GM12891 (cell line): ENCODE results near the gene EIF1AD.
A peak's percentile ranks its signal among the peaks of the same experiment; 100 is the strongest.

Source experiments
- DNase-seq: peaks from one replicate; pipeline ENCODE4 v3.0.0; 2011; ENCODE audit warnings: low spot score; ENCODE audit not compliant: insufficient read length
- FAIRE-seq: peaks from 2 replicates; lab custom pipeline; 2011; peaks lifted over from hg19 to GRCh38; lab: Jason Lieb, UNC
- PAX5 ChIP-seq: IDR thresholded peaks from 2 replicates; pipeline ENCODE4 v1.6.1; 2011; ENCODE audit warnings: low read length, moderate library complexity, mild to moderate bottlenecking; ENCODE audit not compliant: insufficient read depth, severe bottlenecking
- POLR2A ChIP-seq: IDR thresholded peaks from 2 replicates; pipeline ENCODE4 v1.6.1; 2011; ENCODE audit warnings: low read depth, low read length, control low read depth
- POLR2AphosphoS5 ChIP-seq: IDR thresholded peaks from 2 replicates; pipeline ENCODE4 v1.6.1; 2011; ENCODE audit warnings: low read depth, low read length, control low read depth
- POU2F2 ChIP-seq: IDR thresholded peaks from 2 replicates; pipeline ENCODE4 v1.6.1; 2011; ENCODE audit warnings: low read depth, mild to moderate bottlenecking, control low read depth, low read length, moderate library complexity
- SPI1 ChIP-seq: IDR thresholded peaks from 2 replicates; pipeline ENCODE4 v1.6.1; 2011; ENCODE audit warnings: low read depth, low read length, control low read depth
- TAF1 ChIP-seq: IDR thresholded peaks from 2 replicates; pipeline ENCODE4 v1.6.1; 2011; ENCODE audit warnings: low read depth, low read length, control low read depth

The EIF1AD gene

GRCh38 chr11:66022401-66023185, 20.6 kb upstream of the EIF1AD start:
- TF ChIP-seq POLR2A, result no peak
- no peak for TF ChIP-seq PAX5
- TF ChIP-seq POLR2AphosphoS5, result no peak
- TF ChIP-seq TAF1, result no peak
- no peak for TF ChIP-seq POU2F2
- no peak for TF ChIP-seq SPI1
- peak; percentile 94 for DNase-seq
- peak; percentile 80 for FAIRE-seq

- FAIRE-seq (no peak), DNase-seq (no peak)
- TF ChIP-seq TAF1, result no peak
- TF ChIP-seq SPI1, result no peak
- TF ChIP-seq POLR2A, result no peak
- TF ChIP-seq POLR2AphosphoS5, result no peak
- no peak for TF ChIP-seq PAX5
- no peak for TF ChIP-seq POU2F2
These were observed 18.8 kb upstream of the EIF1AD start for GRCh38 chr11:66020618-66021357.

- no peak for FAIRE-seq
- TF ChIP-seq TAF1 (no peak), SPI1 (no peak), POLR2A (no peak), POU2F2 (no peak), PAX5 (no peak), POLR2AphosphoS5 (no peak)
- DNase-seq, result no peak
These were observed 18.3 kb upstream of the EIF1AD start for GRCh38 chr11:66020212-66020611.

DNA sequence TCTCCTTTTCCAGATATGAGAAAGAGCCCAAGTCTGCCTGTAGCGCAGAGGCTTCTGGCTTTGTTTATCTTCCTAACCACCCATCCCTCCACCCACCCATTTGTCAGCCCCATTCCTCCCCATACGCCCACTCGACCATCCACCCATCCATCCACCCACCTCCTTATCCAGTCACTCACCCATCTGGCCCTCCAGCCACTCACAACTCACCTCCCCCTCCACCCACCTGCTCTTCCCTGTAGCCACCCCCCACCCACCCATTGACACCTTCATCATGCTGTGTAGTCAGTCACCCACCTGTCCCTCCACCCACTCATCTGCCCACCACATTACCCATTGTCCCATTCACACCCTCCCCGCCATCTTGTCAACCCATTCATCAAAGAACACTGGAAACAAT, 15.4 kb upstream of the EIF1AD start:
- TF ChIP-seq POLR2AphosphoS5 (no peak), PAX5 (no peak), POU2F2 (no peak), TAF1 (no peak), POLR2A (no peak), SPI1 (no peak)
- DNase-seq (no peak), FAIRE-seq (no peak)

- no peak for DNase-seq
- TF ChIP-seq TAF1 (no peak), POLR2AphosphoS5 (no peak), SPI1 (no peak)
- FAIRE-seq, result no peak
These were observed 14.8 kb upstream of the EIF1AD start for GRCh38 chr11:66016793-66017177.

DNA sequence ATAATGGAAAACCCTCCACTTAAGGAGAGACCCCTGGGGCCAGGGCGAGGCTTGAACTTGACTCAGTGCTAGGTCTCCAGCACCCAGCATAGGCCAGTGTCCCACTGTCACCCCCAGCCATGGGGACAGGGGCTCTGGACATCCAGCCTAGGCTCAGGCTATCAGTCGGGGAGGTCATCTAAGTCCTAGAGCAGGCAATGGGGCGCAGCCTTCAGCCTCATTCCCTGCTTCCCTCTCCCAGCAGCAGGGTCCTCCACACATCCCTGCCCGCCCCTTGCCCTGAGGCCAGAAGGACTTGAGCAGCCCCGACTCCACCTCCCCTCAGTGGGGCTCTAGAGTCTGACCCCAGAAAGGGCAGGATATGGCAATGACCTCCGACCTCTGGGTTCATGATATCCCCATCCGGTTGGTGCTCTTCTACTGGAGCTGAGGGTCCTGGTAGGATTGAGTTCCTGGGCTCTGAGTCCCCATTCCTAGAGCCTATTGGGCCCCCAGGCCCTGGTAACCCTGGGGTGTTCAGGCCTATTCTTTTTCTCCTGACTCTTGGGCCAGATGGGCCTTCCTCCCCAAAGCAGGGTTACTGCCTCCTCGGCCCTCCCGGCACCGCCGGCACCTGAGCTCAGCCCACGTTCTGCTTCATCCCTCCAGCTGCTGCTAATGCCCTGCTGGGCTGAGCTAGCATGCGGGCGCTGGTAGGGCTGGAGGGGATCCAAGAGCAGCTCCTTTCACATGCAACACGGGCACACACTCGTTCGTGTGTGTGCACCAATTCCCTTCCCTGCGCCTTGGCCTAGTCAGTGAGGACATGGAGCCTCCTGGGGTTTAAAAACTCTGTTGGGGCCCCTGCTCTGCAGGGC, 14.2 kb upstream of the EIF1AD start:
- no peak for DNase-seq
- TF ChIP-seq SPI1 (no peak), PAX5 (no peak), TAF1 (no peak), POU2F2 (no peak), POLR2A (no peak), POLR2AphosphoS5 (no peak)
- no peak for FAIRE-seq

- FAIRE-seq, result no peak
- no peak for TF ChIP-seq SPI1
- no peak for TF ChIP-seq PAX5
- no peak for TF ChIP-seq POLR2A
- no peak for TF ChIP-seq TAF1
- TF ChIP-seq POU2F2, result no peak
- no peak for TF ChIP-seq POLR2AphosphoS5
- no peak for DNase-seq
These were observed 13.5 kb upstream of the EIF1AD start for GRCh38 chr11:66015454-66015881.

DNA sequence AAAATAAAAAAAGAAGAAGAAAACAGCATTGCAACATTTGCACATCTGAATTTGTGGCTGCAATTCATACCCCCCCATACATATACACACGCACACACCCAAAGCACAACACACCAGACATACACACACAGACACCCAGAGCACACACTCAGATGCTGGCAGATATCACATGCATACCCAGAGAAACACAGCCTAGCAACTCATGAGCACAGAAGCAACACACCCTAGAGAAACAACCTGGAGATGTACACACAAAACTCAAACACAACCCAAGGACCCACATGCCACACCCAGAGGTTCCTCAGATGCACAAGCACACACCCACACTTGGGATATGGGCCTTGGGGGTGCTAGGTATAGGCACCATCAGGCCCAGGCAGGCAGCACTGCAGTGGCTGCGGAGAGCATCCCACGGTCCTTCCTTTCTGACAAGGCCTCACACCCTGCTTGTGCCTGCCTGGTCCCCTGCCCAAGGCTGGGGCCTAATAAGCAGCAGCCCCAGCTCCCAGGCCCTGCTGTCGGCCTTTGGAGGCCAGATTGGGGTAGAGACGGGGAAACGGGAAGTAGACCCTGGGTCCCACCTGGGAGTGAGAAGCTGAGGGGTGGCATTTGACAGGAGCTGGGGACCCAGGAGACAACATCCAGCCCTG, 13.0 kb upstream of the EIF1AD start:
- TF ChIP-seq TAF1, result no peak
- TF ChIP-seq SPI1, result no peak
- TF ChIP-seq PAX5, result no peak
- no peak for TF ChIP-seq POLR2A
- no peak for TF ChIP-seq POU2F2
- no peak for TF ChIP-seq POLR2AphosphoS5
- FAIRE-seq (no peak), DNase-seq (no peak)

GRCh38 chr11:66013762-66014100, 11.8 kb upstream of the EIF1AD start:
- no peak for DNase-seq
- TF ChIP-seq SPI1, result no peak
- no peak for TF ChIP-seq POLR2AphosphoS5
- no peak for TF ChIP-seq PAX5
- no peak for TF ChIP-seq POLR2A
- TF ChIP-seq TAF1, result no peak
- no peak for TF ChIP-seq POU2F2
- FAIRE-seq, result no peak
